HG02840 (cell line): ENCODE results near the gene ANK3.

Experiments used
- ATAC-seq: cut with Tn5 transposase; IDR thresholded peaks from one replicate; pipeline ENCODE4 v1.9.1; 2021; ENCODE audit warnings: mild to moderate bottlenecking, moderate library complexity, moderate number of reproducible peaks; ENCODE audit not compliant: unreplicated experiment, low FRiP score

The ANK3 gene

GRCh38 chr10:60148266-60148840, 241.3 kb downstream of the ANK3 start:
- no peak for ATAC-seq

GRCh38 chr10:60147576-60148265, 242.0 kb downstream of the ANK3 start:
- no peak for ATAC-seq

- ATAC-seq = no peak
These were observed 242.7 kb downstream of the ANK3 start for GRCh38 chr10:60147025-60147424.

- no peak for ATAC-seq
These were observed 245.6 kb downstream of the ANK3 start for GRCh38 chr10:60144099-60144498.

GRCh38 chr10:60142736-60143135, 246.9 kb downstream of the ANK3 start:
- ATAC-seq = no peak

GRCh38 chr10:60141896-60142559, 247.6 kb downstream of the ANK3 start:
- ATAC-seq = no peak

GRCh38 chr10:60140651-60141632, 248.7 kb downstream of the ANK3 start:
- ATAC-seq = no peak

GRCh38 chr10:60139798-60140566, 249.7 kb downstream of the ANK3 start:
- no peak for ATAC-seq

- ATAC-seq = no peak
These were observed 250.4 kb downstream of the ANK3 start for GRCh38 chr10:60139290-60139689.

GRCh38 chr10:60138842-60139241, 250.8 kb downstream of the ANK3 start:
- no peak for ATAC-seq

- ATAC-seq = no peak
These were observed 251.6 kb downstream of the ANK3 start for GRCh38 chr10:60138026-60138425.

- no peak for ATAC-seq
These were observed 252.2 kb downstream of the ANK3 start for GRCh38 chr10:60137292-60137992.

- ATAC-seq = no peak
These were observed 254.7 kb downstream of the ANK3 start for GRCh38 chr10:60135020-60135419.

GRCh38 chr10:60134548-60134947, 255.1 kb downstream of the ANK3 start:
- no peak for ATAC-seq

- no peak for ATAC-seq
These were observed 259.5 kb downstream of the ANK3 start for GRCh38 chr10:60130130-60130579.

- no peak for ATAC-seq
These were observed 263.8 kb downstream of the ANK3 start for GRCh38 chr10:60125895-60126294.

- ATAC-seq = no peak
These were observed 265.1 kb downstream of the ANK3 start for GRCh38 chr10:60124536-60124935.

- ATAC-seq = no peak
These were observed 266.0 kb downstream of the ANK3 start for GRCh38 chr10:60123668-60124067.

GRCh38 chr10:60123172-60123571, 266.5 kb downstream of the ANK3 start:
- ATAC-seq = no peak
